Amygdala (tissue), 56 donors: ENCODE results near the gene DPT.
A peak's percentile ranks its signal among the peaks of the same experiment; 100 is the strongest.

ENCODE experiments used
- DNase-seq, 56 donors: peaks; one replicate each; lab custom pipeline; 2025; lab: John Stamatoyannopoulos, UW

The DPT gene

DNA sequence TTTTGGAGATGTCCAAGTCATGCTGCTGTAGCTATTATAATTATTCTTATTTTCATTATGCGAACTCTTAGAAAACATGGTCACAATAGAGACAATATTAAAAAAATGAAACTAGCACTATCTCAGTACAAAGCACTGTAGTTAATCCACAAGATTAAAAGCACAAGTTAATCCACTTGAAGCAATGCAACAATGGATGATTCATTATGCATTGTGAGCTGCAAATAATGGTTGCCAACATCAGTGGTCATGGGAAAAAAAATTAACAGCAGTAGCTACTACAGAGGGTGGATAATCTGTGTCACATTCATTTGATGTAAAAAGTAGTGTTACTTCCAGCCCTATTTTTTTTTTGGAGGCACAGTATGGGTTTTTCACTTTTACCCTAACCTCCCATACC is 56.7 kb downstream of the DPT start:
- no peak for DNase-seq

DNA sequence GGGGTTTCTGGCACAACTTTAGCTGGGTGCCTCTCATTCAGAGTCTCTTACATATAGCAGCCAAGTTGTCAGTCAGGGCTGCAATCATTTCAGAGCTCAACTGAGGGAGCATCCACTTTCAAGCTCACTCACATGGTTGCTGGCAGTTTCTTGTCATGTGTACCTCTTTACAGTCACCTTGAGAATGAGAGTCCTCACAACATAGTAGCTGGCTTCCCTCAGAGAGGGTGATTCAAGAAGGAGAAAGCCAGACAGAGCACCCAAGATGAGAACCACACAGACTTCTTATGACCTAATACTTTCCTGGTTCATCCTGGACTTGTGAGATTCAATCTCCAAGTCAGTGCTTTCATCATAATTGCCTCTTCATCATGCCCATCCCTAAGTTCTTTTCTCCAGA is 57.2 kb downstream of the DPT start:
- DNase-seq = no peak

DNA sequence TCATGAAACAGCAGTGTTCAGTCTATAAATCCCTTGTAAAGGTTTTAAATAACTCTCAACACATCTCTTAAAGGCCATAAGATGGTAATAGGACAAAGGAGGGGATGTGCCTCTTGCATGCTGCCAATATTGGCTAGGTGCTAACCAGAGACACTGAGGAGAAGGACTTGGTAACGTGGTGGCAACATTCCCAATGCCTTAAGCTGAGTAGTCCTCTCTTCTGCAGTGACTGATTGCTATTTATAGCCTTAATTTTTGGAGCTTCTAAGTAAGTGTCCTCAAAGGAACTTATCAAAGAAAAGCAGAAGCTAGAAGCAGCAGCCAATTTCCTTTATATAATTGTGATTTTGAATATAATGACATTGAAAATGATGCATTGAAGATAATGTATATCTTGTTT is 63.0 kb downstream of the DPT start:
- DNase-seq = no peak

DNA sequence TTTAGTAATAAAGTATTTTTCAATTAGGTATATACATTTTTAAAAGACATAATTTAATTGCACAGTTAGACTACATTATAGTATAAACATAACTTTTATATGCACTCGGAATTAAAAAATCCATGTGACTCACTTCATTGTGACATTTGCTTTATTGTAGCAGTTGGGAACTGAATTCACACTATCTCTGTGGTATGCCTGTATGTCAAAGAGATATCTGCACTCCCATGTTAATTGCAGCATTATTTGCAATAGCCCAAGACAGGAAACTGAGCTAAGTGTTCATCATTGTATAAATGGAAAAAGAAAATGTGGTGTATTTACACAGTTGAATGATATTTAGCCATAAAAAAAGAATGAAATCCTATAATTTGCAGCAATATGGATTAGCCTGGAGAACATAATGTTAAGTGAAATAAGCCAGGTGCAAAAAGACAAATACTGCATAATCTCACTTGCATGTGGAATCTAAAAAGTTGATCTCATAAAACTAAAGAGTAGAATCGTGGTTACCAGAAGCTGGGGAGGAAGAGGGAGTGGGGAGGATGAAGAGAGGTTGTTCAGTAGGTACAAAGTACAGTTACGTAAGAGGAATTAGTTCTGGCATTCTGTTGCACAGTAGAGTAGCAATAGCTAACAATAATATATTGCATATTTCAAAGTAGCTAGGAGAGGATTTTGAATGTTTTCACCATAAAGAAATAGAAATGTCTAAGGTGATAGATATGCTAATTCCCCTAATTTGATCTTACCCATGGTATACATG is 64.8 kb downstream of the DPT start:
- no peak for DNase-seq

DNA sequence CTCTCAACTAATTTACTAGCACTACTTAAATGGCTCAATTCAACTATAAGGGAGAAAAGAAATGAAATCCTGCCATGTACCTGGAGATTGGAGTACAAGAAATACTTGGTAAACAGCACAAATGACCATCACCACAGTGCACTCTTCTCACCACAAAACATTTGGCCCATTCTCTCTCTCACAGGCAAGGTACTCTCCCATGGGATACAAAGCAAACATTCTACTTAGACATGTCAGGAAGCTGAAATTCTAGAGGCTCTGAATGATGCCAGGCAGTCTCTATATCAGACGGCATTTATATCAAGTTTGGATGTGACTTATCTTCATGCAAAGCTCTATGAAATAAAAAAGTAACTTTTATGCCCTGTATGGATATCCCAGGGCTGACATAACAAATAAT is 72.5 kb downstream of the DPT start:
- DNase-seq = no peak

DNA sequence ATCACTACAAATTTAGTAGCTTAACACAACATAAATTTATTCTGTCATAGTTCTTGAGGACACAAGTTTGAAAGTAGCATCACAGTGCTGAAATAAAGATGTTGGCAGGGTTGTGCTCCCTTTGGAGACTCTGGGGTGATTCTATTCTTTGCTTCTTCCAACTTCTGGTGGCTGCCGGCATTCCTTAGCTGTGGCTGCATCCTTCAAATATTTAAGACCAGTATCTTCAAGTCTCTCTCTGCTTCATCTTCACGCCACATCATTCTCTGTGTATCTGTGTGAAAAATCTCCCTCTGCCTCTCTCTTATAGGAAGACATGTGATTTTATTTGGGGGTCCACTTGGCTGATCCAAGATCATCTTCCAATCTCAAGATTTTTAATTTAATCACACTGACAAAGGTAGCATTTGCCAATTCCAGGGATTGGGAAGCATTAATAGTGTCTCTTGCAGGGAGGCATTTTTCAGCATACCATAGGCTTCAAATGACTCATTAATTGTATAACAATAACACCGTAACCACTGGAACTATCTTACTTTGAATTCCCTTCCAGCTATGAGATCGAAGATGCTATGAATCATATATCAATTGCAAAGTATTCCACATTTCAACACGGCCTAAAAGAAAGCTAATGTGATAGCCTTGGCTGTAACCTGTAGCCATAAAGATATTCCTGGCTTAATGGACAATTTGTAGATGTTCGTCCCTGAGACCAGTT is 74.6 kb downstream of the DPT start:
- no peak for DNase-seq

DNA sequence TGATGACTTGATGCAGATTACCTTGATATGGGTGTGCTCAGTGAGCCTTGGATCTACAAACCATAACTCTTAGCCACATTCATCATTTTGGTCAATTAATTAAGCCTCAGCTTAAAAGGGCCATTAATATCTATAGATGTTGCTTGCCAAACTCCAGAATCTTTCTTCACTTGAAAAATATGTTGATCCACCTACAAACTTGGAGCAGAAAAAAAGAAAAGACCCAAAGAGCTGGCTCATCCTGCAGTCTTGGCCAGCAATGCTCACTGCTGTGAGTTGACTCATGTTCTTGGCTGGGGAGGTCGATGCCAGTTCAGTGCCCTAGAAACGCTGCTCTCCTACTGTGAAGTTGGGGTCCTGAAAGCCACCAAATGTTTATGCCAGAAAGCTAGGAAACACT is 75.4 kb downstream of the DPT start:
- peak in 1 of 56 donors; percentile 7 for DNase-seq

DNA sequence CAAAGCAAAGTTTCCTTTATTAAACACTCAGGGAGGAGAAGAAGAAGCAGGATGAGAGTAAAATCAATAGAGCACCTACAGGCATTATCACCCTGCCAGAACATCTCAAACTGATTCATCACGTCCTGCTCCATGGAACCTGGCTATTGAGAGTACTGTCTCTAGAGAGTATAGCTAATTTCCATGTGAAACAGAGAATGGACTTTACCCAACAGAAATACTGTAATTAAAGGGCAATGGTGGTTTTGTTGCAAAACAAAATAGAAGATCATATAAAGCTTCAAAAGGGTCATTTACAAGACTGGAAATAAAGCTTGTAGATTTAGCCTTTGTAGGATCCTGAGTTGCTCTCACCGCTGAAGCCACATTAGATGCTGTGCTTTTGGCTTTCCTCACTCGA is 83.3 kb downstream of the DPT start:
- no peak for DNase-seq
